Calu3 (cell line): ENCODE measurements around the gene ACSS2. TPM values are rescaled to one million over a fixed set of nuclear protein-coding genes. Genes with fewer than 3 reads are reported as not detected.

Experiments used
- BruUV-seq: library from RNA; stranded (reverse); fragments of 400-500 nt; replicated peaks from 2 replicates; lab custom pipeline; 2021; lab: Mats Ljungman, UMichigan
- CTCF ChIA-PET: fragments of 300-600 bp; sonication (Branson Sonifier 250); formaldehyde crosslinking; loops from one replicate; lab custom pipeline; 2022; ENCODE audit warnings: antibody characterized with exemption; lab: Charles Lee
- DNase-seq: peaks from one replicate; pipeline ENCODE4 v3.0.0; 2022
- H3K27ac Mint-ChIP-seq: one replicate; pipeline ENCODE4 v1.8.0; 2022; ENCODE audit warnings: mixed read lengths; ENCODE audit not compliant: unreplicated experiment
- H3K27me3 Mint-ChIP-seq: one replicate; pipeline ENCODE4 v1.8.0; 2022; ENCODE audit warnings: mixed read lengths; ENCODE audit not compliant: unreplicated experiment
- H3K36me3 Mint-ChIP-seq: one replicate; pipeline ENCODE4 v1.8.0; 2022; ENCODE audit warnings: mild to moderate bottlenecking, moderate library complexity, mixed read lengths; ENCODE audit not compliant: insufficient read depth, unreplicated experiment
- H3K4me1 Mint-ChIP-seq: one replicate; pipeline ENCODE4 v1.8.0; 2022; ENCODE audit warnings: mild to moderate bottlenecking, low read depth, mixed read lengths; ENCODE audit not compliant: unreplicated experiment
- H3K4me3 Mint-ChIP-seq: one replicate; pipeline ENCODE4 v1.8.0; 2022; ENCODE audit warnings: mild to moderate bottlenecking, low read depth, moderate library complexity, mixed read lengths; ENCODE audit not compliant: unreplicated experiment
- H3K9me3 Mint-ChIP-seq: one replicate; pipeline ENCODE4 v1.8.0; 2022; ENCODE audit warnings: low read depth, mixed read lengths; ENCODE audit not compliant: unreplicated experiment
- CTCF ChIP-seq: fragments of 200-600 bp; IDR thresholded peaks from one replicate; pipeline ENCODE4 v1.8.0; 2022; ENCODE audit warnings: antibody characterized with exemption; ENCODE audit not compliant: unreplicated experiment
- intact Hi-C: fragments of 100-400 bp; cut with micrococcal nuclease; formaldehyde crosslinking; loops from one replicate; pipeline ENCODE4 v1.10.0; 2022; ENCODE audit not compliant: unreplicated experiment
- total RNA-seq: library from RNA; stranded (reverse); gene quantifications from 2 replicates; pipeline ENCODE4 v1.2.3, GENCODE V29; 2022

ACSS2 gene
- total RNA-seq, 1 experiment from 2014 or later, result 34.9 TPM

- no peaks in the 10 kb centered on the region for H3K27me3 Mint-ChIP-seq
- H3K9me3 Mint-ChIP-seq, result no peaks in the 10 kb centered on the region
- BruUV-seq, result no TSS peak
- intact Hi-C loops, result no loop called here
- CTCF ChIA-PET, result interaction anchor here (1.3 kb wide), 1 partner anchor 13 kb away, joined by 4 read pairs; no protein-coding TSS in a partner anchor
- H3K36me3 Mint-ChIP-seq, result peaks cover 20% of the 10 kb centered on the region
- H3K27ac Mint-ChIP-seq, result no peak overlapping the region
- TF ChIP-seq CTCF, result no peak
- no peak overlapping the region for H3K4me3 Mint-ChIP-seq
- no peak for DNase-seq
- H3K4me1 Mint-ChIP-seq, result no peaks in the 10 kb centered on the region
These were observed 50.2 kb downstream of the ACSS2 start for GRCh38 chr20:34926581-34926980.

GRCh38 chr20:34927736-34928135, 51.3 kb downstream of the ACSS2 start:
- DNase-seq, result no peak
- H3K4me1 Mint-ChIP-seq, result no peaks in the 10 kb centered on the region
- CTCF ChIA-PET, result interaction anchor here (1.3 to 1.6 kb wide), 2 partner anchors 11 to 54 kb away, joined by 4 read pairs; no protein-coding TSS in a partner anchor
- no TSS peak for BruUV-seq
- peaks cover 26% of the 10 kb centered on the region for H3K36me3 Mint-ChIP-seq
- H3K27me3 Mint-ChIP-seq, result no peaks in the 10 kb centered on the region
- no peak overlapping the region for H3K4me3 Mint-ChIP-seq
- no peak overlapping the region for H3K27ac Mint-ChIP-seq
- no peaks in the 10 kb centered on the region for H3K9me3 Mint-ChIP-seq
- TF ChIP-seq CTCF, result no peak
- intact Hi-C loops, result no loop called here

- no peaks in the 10 kb centered on the region for H3K9me3 Mint-ChIP-seq
- no peak for TF ChIP-seq CTCF
These were observed 52.0 kb downstream of the ACSS2 start for GRCh38 chr20:34928411-34928810.

GRCh38 chr20:34931771-34932170, 55.4 kb downstream of the ACSS2 start:
- intact Hi-C loops, result no loop called here
- BruUV-seq, result no TSS peak
- no peak overlapping the region for H3K4me3 Mint-ChIP-seq
- no peaks in the 10 kb centered on the region for H3K27me3 Mint-ChIP-seq
- CTCF ChIA-PET, result no interaction called here
- no peak overlapping the region for H3K27ac Mint-ChIP-seq
- DNase-seq, result no peak
- peaks cover 28% of the 10 kb centered on the region for H3K36me3 Mint-ChIP-seq
- no peak for TF ChIP-seq CTCF
- H3K9me3 Mint-ChIP-seq, result no peaks in the 10 kb centered on the region
- H3K4me1 Mint-ChIP-seq, result no peaks in the 10 kb centered on the region

More at GRCh38 chr20:34928411-34928810, 52.0 kb downstream of the ACSS2 start:
- intact Hi-C loops, result no loop called here
- BruUV-seq, result TSS peak; percentile 80
- no peaks in the 10 kb centered on the region for H3K27me3 Mint-ChIP-seq
- no peaks in the 10 kb centered on the region for H3K4me1 Mint-ChIP-seq
- no peak overlapping the region for H3K27ac Mint-ChIP-seq
- DNase-seq, result no peak
- CTCF ChIA-PET, result interaction anchor here (1.6 kb wide), 1 partner anchor 54 kb away, joined by 4 read pairs; no protein-coding TSS in a partner anchor
- H3K4me3 Mint-ChIP-seq, result no peak overlapping the region
- H3K36me3 Mint-ChIP-seq, result peaks cover 28% of the 10 kb centered on the region
